Measurements from ENCODE around the gene YIF1B. TPM values are rescaled to one million over a fixed set of nuclear protein-coding genes. Genes with fewer than 3 reads are reported as not detected.

YIF1B gene
- total and polyA plus RNA-seq, 4 donors: 34.1 to 74.1 (median 42.9) TPM

DNA sequence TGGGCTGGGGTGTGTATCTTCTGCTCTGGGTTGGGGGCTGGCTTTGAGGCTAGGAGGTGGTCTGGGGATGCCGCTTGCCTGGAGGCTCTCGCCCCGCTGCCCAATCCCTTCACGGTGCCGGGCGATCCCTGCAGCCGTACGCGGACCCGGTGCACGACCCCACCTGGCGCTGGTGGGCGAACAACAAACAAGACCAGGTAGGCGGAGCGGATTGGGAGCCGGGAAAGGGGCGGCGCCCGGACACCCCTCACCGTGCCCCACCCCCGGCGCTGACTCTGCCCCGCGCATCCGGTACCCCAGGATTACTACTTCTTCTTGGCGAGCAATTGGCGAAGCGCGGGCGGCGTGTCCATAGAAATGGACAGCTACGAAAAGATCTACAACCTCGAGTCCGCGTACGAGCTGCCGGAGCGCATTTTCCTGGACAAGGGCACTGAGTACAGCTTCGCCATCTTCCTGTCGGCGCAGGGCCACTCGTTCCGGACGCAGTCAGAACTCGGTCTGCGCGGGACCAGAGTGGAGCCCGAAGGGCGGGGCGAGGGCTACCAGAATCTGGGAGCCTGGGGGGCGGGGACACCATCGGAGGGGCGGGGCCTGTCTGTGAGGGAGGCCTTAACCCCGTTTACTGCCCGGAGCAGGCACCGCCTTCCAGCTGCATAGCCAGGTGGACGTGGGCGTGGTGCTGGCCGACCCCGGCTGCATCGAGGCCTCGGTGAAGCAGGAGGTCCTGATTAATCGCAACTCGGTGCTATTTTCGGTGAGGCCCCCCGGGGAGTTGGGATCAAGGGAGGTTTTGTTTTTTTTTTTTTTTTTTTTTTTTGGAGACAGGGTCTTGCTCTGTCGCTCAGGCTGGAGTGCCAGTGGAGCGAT, 46.6 kb upstream of the YIF1B start:
- Histone ChIP-seq H3K9ac (ENCODE audit: low read depth in 1 of 2, low read length in 2 of 2) (no peak overlapping the region), H3K4me1 (ENCODE audit: control insufficient read depth in 4 of 4, insufficient read depth in 4 of 4, low read length in 3 of 4) (peaks cover 0 to 8% (median 0%) of the 10 kb centered on the region in 4 donors), H3K27ac (ENCODE audit: low read depth in 1 of 2, low read length in 2 of 2) (peak overlapping the region in 1 of 2 donors; percentile 46), H3K4me3 (ENCODE audit: low read depth in 1 of 3, low read length in 3 of 3) (peak overlapping the region in 2 of 3 donors; percentile 1 to 46), H3K36me3 (ENCODE audit: control insufficient read depth in 4 of 4, insufficient read depth in 3 of 4, low read depth in 1 of 4, low read length in 3 of 4) (no peaks in the 10 kb centered on the region), H3K9me3 (ENCODE audit: control insufficient read depth in 4 of 4, low read length in 3 of 4) (no peaks in the 10 kb centered on the region), H3K27me3 (ENCODE audit: control insufficient read depth in 4 of 4, insufficient read depth in 4 of 4, low read length in 3 of 4) (peaks cover 0 to 6% (median 3%) of the 10 kb centered on the region in 4 donors)
- 6% methylated on average over 68 of the region's 68 CpGs for WGBS
- TF ChIP-seq NR2F2 (IDR thresholded peaks at IDR 0.05) (no peak), HNF4A (conservative IDR thresholded peaks at IDR 0.05) (no peak)
- TF ChIP-seq, protein P1, sequence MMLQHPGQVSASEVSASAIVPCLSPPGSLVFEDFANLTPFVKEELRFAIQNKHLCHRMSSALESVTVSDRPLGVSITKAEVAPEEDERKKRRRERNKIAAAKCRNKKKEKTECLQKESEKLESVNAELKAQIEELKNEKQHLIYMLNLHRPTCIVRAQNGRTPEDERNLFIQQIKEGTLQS (IDR thresholded peaks at IDR 0.05): no peak
- DNase-seq (ENCODE audit: low spot score): peak; percentile 69

DNA sequence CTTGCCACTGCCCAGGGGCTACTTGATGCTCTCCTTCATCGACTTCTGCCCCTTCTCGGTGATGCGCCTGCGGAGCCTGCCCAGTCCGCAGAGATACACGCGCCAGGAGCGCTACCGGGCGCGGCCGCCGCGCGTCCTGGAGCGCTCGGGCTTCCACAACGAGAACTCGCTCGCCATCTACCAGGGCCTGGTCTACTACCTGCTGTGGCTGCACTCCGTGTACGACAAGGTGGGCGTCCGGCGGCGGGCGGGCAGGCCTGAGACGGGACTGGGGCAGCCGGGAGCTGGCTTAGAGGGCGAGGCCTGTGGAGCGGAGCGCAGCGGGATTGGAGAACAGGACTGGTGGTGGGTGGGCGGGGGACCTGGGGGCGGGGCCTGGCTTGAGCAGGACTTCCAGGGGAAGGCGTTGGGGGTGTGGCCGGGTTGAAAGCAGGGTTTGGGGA, 45.9 kb upstream of the YIF1B start:
- WGBS: 1% methylated on average over 37 of the region's 37 CpGs
- H3K4me3 ChIP-seq (ENCODE audit: low read depth in 1 of 3, low read length in 3 of 3): peak overlapping the region in 2 of 3 donors; percentile 40 to 46
- no peaks in the 10 kb centered on the region for H3K9me3 ChIP-seq (ENCODE audit: control insufficient read depth in 4 of 4, low read length in 3 of 4)
- peak; percentile 66 for DNase-seq (ENCODE audit: low spot score)
- no peak overlapping the region for H3K27ac ChIP-seq (ENCODE audit: low read depth in 1 of 2, low read length in 2 of 2)
- peaks cover 0 to 8% (median 0%) of the 10 kb centered on the region in 4 donors for H3K4me1 ChIP-seq (ENCODE audit: control insufficient read depth in 4 of 4, insufficient read depth in 4 of 4, low read length in 3 of 4)
- no peaks in the 10 kb centered on the region for H3K36me3 ChIP-seq (ENCODE audit: control insufficient read depth in 4 of 4, insufficient read depth in 3 of 4, low read depth in 1 of 4, low read length in 3 of 4)
- H3K9ac ChIP-seq (ENCODE audit: low read depth in 1 of 2, low read length in 2 of 2): no peak overlapping the region
- no peak for TF ChIP-seq NR2F2 (IDR thresholded peaks at IDR 0.05)
- no peak for TF ChIP-seq EGR1 (IDR thresholded peaks at IDR 0.05; ENCODE audit: low read depth in 2 of 2)
- TF ChIP-seq SP1 (IDR thresholded peaks at IDR 0.05): no peak
- TF ChIP-seq JUND (IDR thresholded peaks at IDR 0.05): no peak
- no peak for TF ChIP-seq HNF4A (conservative IDR thresholded peaks at IDR 0.05)
- TF ChIP-seq RAD21 (IDR thresholded peaks at IDR 0.05): no peak
- TF ChIP-seq HNF4G (IDR thresholded peaks at IDR 0.05): no peak
- TF ChIP-seq, protein P2, sequence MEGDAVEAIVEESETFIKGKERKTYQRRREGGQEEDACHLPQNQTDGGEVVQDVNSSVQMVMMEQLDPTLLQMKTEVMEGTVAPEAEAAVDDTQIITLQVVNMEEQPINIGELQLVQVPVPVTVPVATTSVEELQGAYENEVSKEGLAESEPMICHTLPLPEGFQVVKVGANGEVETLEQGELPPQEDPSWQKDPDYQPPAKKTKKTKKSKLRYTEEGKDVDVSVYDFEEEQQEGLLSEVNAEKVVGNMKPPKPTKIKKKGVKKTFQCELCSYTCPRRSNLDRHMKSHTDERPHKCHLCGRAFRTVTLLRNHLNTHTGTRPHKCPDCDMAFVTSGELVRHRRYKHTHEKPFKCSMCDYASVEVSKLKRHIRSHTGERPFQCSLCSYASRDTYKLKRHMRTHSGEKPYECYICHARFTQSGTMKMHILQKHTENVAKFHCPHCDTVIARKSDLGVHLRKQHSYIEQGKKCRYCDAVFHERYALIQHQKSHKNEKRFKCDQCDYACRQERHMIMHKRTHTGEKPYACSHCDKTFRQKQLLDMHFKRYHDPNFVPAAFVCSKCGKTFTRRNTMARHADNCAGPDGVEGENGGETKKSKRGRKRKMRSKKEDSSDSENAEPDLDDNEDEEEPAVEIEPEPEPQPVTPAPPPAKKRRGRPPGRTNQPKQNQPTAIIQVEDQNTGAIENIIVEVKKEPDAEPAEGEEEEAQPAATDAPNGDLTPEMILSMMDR (IDR thresholded peaks at IDR 0.05; ENCODE audit: low read depth, low read length, missing input control): no peak
- no peak for TF ChIP-seq RXRA (IDR thresholded peaks at IDR 0.05)
- no peak for TF ChIP-seq TAF1 (conservative IDR thresholded peaks at IDR 0.05)
- TF ChIP-seq FOXA2 (IDR thresholded peaks at IDR 0.05): no peak
- TF ChIP-seq YY1 (IDR thresholded peaks at IDR 0.05): no peak
- no peak for TF ChIP-seq FOXA1 (IDR thresholded peaks at IDR 0.05)
- TF ChIP-seq, protein P1 (IDR thresholded peaks at IDR 0.05): no peak
- no peak for TF ChIP-seq ZBTB33 (IDR thresholded peaks at IDR 0.05)
- TF ChIP-seq GABPA (IDR thresholded peaks at IDR 0.05 in 1 of 2, conservative IDR thresholded peaks at IDR 0.05 in 1 of 2): no peak
- TF ChIP-seq MAX (IDR thresholded peaks at IDR 0.05): no peak
- TF ChIP-seq, protein P3, sequence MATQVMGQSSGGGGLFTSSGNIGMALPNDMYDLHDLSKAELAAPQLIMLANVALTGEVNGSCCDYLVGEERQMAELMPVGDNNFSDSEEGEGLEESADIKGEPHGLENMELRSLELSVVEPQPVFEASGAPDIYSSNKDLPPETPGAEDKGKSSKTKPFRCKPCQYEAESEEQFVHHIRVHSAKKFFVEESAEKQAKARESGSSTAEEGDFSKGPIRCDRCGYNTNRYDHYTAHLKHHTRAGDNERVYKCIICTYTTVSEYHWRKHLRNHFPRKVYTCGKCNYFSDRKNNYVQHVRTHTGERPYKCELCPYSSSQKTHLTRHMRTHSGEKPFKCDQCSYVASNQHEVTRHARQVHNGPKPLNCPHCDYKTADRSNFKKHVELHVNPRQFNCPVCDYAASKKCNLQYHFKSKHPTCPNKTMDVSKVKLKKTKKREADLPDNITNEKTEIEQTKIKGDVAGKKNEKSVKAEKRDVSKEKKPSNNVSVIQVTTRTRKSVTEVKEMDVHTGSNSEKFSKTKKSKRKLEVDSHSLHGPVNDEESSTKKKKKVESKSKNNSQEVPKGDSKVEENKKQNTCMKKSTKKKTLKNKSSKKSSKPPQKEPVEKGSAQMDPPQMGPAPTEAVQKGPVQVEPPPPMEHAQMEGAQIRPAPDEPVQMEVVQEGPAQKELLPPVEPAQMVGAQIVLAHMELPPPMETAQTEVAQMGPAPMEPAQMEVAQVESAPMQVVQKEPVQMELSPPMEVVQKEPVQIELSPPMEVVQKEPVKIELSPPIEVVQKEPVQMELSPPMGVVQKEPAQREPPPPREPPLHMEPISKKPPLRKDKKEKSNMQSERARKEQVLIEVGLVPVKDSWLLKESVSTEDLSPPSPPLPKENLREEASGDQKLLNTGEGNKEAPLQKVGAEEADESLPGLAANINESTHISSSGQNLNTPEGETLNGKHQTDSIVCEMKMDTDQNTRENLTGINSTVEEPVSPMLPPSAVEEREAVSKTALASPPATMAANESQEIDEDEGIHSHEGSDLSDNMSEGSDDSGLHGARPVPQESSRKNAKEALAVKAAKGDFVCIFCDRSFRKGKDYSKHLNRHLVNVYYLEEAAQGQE (IDR thresholded peaks at IDR 0.05): no peak
- H3K27me3 ChIP-seq (ENCODE audit: control insufficient read depth in 4 of 4, insufficient read depth in 4 of 4, low read length in 3 of 4): peaks cover 0 to 6% (median 3%) of the 10 kb centered on the region in 4 donors
